Chondrocyte (in vitro differentiated cells): ENCODE results near the gene TANC2. TPM values are rescaled to one million over a fixed set of nuclear protein-coding genes. Genes with fewer than 3 reads are reported as not detected.

Experiments
- DNase-seq: peaks from one replicate; pipeline ENCODE4 v3.0.0; 2021; ENCODE audit warnings: mixed read lengths, low spot score
- H3K27ac Mint-ChIP-seq: one replicate; pipeline ENCODE4 v1.8.0; 2021; ENCODE audit warnings: mild to moderate bottlenecking, moderate library complexity, mixed read lengths; ENCODE audit not compliant: unreplicated experiment
- H3K27me3 Mint-ChIP-seq: 2 replicates; pipeline ENCODE4 v1.8.0; 2021; ENCODE audit warnings: low read depth, mixed read lengths
- H3K36me3 Mint-ChIP-seq: 2 replicates; pipeline ENCODE4 v1.8.0; 2021; ENCODE audit warnings: low read depth, mixed read lengths
- H3K4me1 Mint-ChIP-seq: 2 replicates; pipeline ENCODE4 v1.8.0; 2021; ENCODE audit warnings: low read depth, mild to moderate bottlenecking, mixed read lengths
- H3K4me3 Mint-ChIP-seq: one replicate; pipeline ENCODE4 v1.8.0; 2021; ENCODE audit warnings: mild to moderate bottlenecking, moderate library complexity, mixed read lengths; ENCODE audit not compliant: unreplicated experiment
- H3K9me3 Mint-ChIP-seq: 2 replicates; pipeline ENCODE4 v1.8.0; 2021; ENCODE audit warnings: low read depth, mixed read lengths
- total RNA-seq: library from RNA; stranded (reverse); gene quantifications from 3 replicates; pipeline ENCODE4 v1.2.1, GENCODE V29; 2021
- TF ChIP-seq, protein P1 (sequence below): fragments of 200-600 bp; sonication (generic); IDR thresholded peaks from 2 replicates; pipeline ENCODE4 v1.5.0; 2021; ENCODE audit warnings: antibody characterized with exemption, mild to moderate bottlenecking, moderate library complexity

Gene TANC2
- total RNA-seq, 1 donor from 2014 or later, result 55.7 TPM

DNA sequence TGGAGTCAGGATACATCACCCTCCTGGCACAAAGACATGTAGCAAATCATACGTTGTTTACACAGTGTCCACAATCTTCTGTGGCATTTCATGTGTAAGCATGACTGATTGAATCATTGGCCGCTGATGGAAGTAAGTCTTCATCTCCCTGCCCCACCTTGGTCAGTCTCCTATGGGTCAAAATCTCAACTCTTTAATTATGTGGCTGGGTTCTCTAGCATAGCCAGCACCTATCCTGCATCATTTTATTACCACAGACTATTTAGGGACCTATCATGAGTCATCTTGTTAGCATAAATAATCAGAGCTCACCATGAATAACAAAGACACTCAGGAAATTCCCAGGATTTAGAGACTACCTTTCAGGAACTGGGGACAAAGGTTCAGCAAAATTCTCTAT is 15.9 kb downstream of the TANC2 start:
- Mint-ChIP-seq H3K27me3 (no peaks in the 10 kb centered on the region), H3K9me3 (peaks cover 25% of the 10 kb centered on the region), H3K4me3 (no peak overlapping the region), H3K27ac (no peak overlapping the region), H3K4me1 (peaks cover 7% of the 10 kb centered on the region), H3K36me3 (peaks cover 3% of the 10 kb centered on the region)
- TF ChIP-seq, protein P1, sequence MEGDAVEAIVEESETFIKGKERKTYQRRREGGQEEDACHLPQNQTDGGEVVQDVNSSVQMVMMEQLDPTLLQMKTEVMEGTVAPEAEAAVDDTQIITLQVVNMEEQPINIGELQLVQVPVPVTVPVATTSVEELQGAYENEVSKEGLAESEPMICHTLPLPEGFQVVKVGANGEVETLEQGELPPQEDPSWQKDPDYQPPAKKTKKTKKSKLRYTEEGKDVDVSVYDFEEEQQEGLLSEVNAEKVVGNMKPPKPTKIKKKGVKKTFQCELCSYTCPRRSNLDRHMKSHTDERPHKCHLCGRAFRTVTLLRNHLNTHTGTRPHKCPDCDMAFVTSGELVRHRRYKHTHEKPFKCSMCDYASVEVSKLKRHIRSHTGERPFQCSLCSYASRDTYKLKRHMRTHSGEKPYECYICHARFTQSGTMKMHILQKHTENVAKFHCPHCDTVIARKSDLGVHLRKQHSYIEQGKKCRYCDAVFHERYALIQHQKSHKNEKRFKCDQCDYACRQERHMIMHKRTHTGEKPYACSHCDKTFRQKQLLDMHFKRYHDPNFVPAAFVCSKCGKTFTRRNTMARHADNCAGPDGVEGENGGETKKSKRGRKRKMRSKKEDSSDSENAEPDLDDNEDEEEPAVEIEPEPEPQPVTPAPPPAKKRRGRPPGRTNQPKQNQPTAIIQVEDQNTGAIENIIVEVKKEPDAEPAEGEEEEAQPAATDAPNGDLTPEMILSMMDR, result no peak
- DNase-seq, result no peak

DNA sequence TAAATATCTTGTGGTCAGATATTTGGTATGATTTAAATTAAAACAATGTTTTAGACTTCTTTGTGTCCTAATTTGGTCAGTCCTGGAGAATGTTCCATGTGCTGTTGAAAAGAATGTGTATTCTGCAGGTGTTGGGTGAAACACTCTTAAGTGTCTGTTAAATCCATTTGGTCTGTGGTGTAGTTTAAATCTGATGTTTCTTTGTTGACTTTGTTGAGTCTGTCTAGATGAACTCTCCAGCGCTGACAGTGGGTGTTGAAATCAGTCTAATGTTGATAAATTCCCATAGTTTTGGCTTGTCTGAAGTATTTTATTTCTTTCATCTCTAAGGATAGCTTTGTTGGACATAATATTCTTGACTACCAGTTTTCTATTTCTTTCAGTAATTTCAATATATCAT is 18.8 kb downstream of the TANC2 start:
- Mint-ChIP-seq H3K4me1 (peaks cover 9% of the 10 kb centered on the region), H3K27me3 (no peaks in the 10 kb centered on the region), H3K9me3 (peaks cover 25% of the 10 kb centered on the region), H3K27ac (no peak overlapping the region), H3K36me3 (peaks cover 3% of the 10 kb centered on the region), H3K4me3 (no peak overlapping the region)
- DNase-seq, result no peak
- TF ChIP-seq, protein P1, result no peak

DNA sequence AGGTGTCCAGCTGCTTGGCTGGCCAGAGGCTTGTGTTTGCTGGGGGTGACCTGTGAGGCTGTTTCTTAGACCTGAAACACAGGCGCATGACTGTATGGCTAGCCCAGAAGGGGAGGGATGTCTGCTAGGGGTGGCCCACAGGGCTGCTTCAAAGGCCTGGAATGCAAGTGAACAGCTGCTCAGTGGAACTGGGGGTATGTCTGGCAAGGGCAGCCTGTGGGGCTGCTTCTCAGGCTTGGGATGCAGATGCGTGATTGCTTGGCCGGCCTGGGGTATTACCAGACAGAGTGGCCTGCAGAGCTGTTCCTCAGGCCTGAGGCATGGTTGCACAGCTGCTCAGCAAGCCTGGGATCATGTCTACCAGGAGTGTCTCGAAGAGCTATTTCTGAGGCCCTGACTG is 20.5 kb downstream of the TANC2 start:
- H3K4me3 Mint-ChIP-seq, result no peak overlapping the region
- peaks cover 11% of the 10 kb centered on the region for H3K4me1 Mint-ChIP-seq
- TF ChIP-seq, protein P1, result no peak
- DNase-seq, result no peak
- H3K27ac Mint-ChIP-seq, result no peak overlapping the region
- no peaks in the 10 kb centered on the region for H3K27me3 Mint-ChIP-seq
- peaks cover 3% of the 10 kb centered on the region for H3K36me3 Mint-ChIP-seq
- H3K9me3 Mint-ChIP-seq, result peaks cover 25% of the 10 kb centered on the region

DNA sequence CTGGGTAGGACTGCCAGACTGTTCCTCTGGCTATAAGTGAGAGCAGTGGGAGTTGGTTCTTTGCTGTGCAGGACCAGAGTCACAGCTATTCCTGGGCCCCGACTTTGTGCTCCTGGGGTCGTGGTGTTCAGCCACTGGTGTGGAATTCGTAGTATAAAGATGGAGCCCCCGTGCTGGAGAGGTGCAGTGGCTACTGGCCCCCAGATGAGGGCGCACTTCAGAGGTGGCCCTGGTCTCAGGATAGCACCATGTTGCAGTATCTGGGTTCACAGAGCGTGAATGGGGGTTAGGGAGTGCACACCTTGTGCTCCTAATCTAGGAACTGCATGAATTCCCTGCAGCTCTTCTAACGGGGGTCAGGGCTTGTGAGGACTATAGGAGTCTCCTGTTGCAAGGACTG is 21.1 kb downstream of the TANC2 start:
- peaks cover 11% of the 10 kb centered on the region for H3K4me1 Mint-ChIP-seq
- H3K27me3 Mint-ChIP-seq, result no peaks in the 10 kb centered on the region
- TF ChIP-seq, protein P1, result peak; percentile 53

DNA sequence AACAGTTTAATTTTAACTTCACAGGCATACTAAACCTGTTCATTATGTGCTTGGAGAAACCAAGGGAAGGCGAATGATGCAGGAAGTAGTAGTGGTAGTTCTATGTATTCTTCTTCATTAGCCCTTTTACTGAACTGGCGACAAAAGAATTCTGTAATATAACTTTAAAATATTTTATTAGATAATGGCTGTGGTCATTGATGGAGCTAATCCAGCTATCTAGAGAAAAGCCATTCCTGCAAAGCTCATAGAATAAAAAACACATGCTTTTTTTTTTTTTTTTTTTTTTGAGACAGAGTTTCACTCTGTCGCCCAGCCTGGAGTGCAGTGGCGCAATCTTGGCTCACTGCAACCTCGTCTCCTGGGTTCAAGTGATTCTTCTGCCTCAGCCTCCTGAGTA is 23.5 kb downstream of the TANC2 start:
- no peak overlapping the region for H3K4me3 Mint-ChIP-seq
- DNase-seq, result no peak
- H3K9me3 Mint-ChIP-seq, result peaks cover 14% of the 10 kb centered on the region
- TF ChIP-seq, protein P1, result no peak
- H3K27me3 Mint-ChIP-seq, result no peaks in the 10 kb centered on the region
- peaks cover 19% of the 10 kb centered on the region for H3K4me1 Mint-ChIP-seq
- no peaks in the 10 kb centered on the region for H3K36me3 Mint-ChIP-seq
- no peak overlapping the region for H3K27ac Mint-ChIP-seq

More for the DNA sequence above, 21.1 kb downstream of the TANC2 start:
- Mint-ChIP-seq H3K9me3 (peaks cover 25% of the 10 kb centered on the region), H3K36me3 (peaks cover 3% of the 10 kb centered on the region), H3K4me3 (no peak overlapping the region), H3K27ac (no peak overlapping the region)
- DNase-seq, result no peak
